Activated T-helper 1 cell treated with anti-CD3 and anti-CD28 coated beads, Interleukin-12 subunit alpha, Interleukin-12 subunit beta, Interleukin-2, Interleukin-4 antibody, amounts not matched to agents 30 ng/mL and 10 ng/mL and 1 ng/mL, durations not matched to agents 14 hours and 24 hours and 36 hours (primary cell): Measurements from ENCODE around the gene HASPIN. TPM values are rescaled to one million over a fixed set of nuclear protein-coding genes. Genes with fewer than 3 reads are reported as not detected.
"Not testable (repeated sequence)": the region's sequence is repeated elsewhere in the genome, so short reads cannot be mapped to it uniquely, and the experiment has no call there.

Experiments
- DNase-seq: peaks from one replicate; pipeline ENCODE4 v3.0.0; 2021; ENCODE audit warnings: low spot score
- H3K27ac Mint-ChIP-seq: one replicate; pipeline ENCODE4 v1.8.0; 2021; ENCODE audit warnings: mild to moderate bottlenecking, mixed read lengths
- H3K27me3 Mint-ChIP-seq: one replicate; pipeline ENCODE4 v1.8.0; 2022; ENCODE audit warnings: mild to moderate bottlenecking, moderate library complexity, mixed read lengths; ENCODE audit not compliant: insufficient read depth
- H3K36me3 Mint-ChIP-seq: one replicate; pipeline ENCODE4 v1.8.0; 2021; ENCODE audit warnings: low read depth, mixed read lengths
- H3K4me1 Mint-ChIP-seq: one replicate; pipeline ENCODE4 v1.8.0; 2021; ENCODE audit warnings: low read depth, mixed read lengths
- H3K4me3 Mint-ChIP-seq: one replicate; pipeline ENCODE4 v1.8.0; 2021; ENCODE audit warnings: mild to moderate bottlenecking, moderate library complexity, mixed read lengths
- H3K9me3 Mint-ChIP-seq: one replicate; pipeline ENCODE4 v1.8.0; 2021; ENCODE audit warnings: mixed read lengths
- intact Hi-C: fragments of 100-400 bp; cut with micrococcal nuclease; formaldehyde crosslinking; loops from one replicate; pipeline ENCODE4 v1.15.1; 2024
- total RNA-seq: library from RNA; stranded (reverse); gene quantifications from 2 replicates; pipeline ENCODE4 v1.2.3, GENCODE V29; 2022

Gene HASPIN
- total RNA-seq, 1 donor from 2014 or later: 26.1 TPM

GRCh38 chr17:3689262-3690093, 34.2 kb upstream of the HASPIN start:
- intact Hi-C loops: no loop called here
- Mint-ChIP-seq H3K9me3 (no peaks in the 10 kb centered on the region), H3K4me3 (no peak overlapping the region), H3K27me3 (no peaks in the 10 kb centered on the region), H3K27ac (no peak overlapping the region), H3K36me3 (peaks cover 28% of the 10 kb centered on the region), H3K4me1 (peaks cover 37% of the 10 kb centered on the region)
- DNase-seq: no peak

DNA sequence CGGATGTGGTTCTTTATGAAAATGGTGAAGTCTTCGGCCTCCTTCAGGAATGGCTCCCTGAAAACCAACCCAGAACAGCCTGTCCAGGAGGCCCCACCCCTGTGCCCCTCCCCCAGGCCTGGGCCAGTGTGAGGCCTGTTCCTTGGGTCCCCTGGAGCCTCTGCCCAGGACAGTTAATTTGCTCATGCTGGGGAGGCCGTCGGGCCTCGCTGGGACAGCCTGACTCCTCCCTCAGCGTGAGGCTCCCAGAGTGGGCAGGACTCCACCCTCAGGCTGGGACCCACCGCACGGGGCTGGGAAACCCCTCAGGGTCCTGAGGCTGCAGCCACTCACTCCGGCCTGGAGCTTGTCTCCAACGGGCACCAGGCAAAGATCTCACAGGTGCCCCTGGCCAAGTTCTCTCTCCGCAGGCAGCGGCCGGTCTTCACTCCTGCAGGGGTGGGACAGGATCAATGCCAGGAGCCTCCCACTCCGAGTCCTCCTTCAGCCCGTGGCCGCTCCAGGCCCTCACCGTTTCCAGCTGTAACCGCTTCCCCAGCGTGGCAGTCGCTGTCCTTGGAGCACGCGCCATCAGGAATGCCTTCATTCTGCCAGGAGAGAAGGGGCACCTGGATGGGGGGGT, 33.5 kb upstream of the HASPIN start:
- no peak overlapping the region for H3K27ac Mint-ChIP-seq
- H3K36me3 Mint-ChIP-seq: peaks cover 30% of the 10 kb centered on the region
- intact Hi-C loops: no loop called here
- no peaks in the 10 kb centered on the region for H3K9me3 Mint-ChIP-seq
- peaks cover 40% of the 10 kb centered on the region for H3K4me1 Mint-ChIP-seq
- no peak overlapping the region for H3K4me3 Mint-ChIP-seq
- DNase-seq: no peak
- H3K27me3 Mint-ChIP-seq: no peaks in the 10 kb centered on the region

- H3K9me3 Mint-ChIP-seq: no peaks in the 10 kb centered on the region
- no peaks in the 10 kb centered on the region for H3K27me3 Mint-ChIP-seq
- H3K36me3 Mint-ChIP-seq: peaks cover 30% of the 10 kb centered on the region
- H3K4me1 Mint-ChIP-seq: peaks cover 40% of the 10 kb centered on the region
- no peak for DNase-seq
- intact Hi-C loops: no loop called here
- H3K4me3 Mint-ChIP-seq: no peak overlapping the region
- no peak overlapping the region for H3K27ac Mint-ChIP-seq
These were observed 32.1 kb upstream of the HASPIN start for GRCh38 chr17:3691617-3692067.

- intact Hi-C loops: no loop called here
- H3K4me3 Mint-ChIP-seq: peak overlapping the region; percentile 77
- no peaks in the 10 kb centered on the region for H3K27me3 Mint-ChIP-seq
- H3K9me3 Mint-ChIP-seq: no peaks in the 10 kb centered on the region
- no peak for DNase-seq
- peak overlapping the region; percentile 55 for H3K27ac Mint-ChIP-seq
- H3K4me1 Mint-ChIP-seq: peaks cover 40% of the 10 kb centered on the region
- H3K36me3 Mint-ChIP-seq: peaks cover 30% of the 10 kb centered on the region
These were observed 31.4 kb upstream of the HASPIN start for GRCh38 chr17:3692346-3692745.

DNA sequence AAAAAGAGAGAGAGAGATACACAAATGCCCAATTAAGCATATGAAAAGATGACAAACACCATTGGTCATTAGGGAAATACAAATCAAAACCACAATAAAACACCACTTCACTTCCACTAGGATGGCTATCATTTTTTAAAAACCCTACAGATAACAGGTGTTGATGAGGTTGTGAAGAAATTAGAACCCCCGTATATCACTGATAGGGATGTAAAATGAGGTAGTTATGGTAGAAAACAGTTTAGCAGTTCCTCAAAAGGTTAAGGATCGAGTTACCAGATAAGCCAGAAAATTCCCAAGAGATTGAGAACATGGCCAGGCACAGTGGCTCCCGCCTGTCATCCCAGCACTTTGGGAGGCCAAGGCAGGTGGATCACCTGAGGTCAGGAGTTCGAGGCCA, 30.6 kb upstream of the HASPIN start:
- peak overlapping the region; percentile 77 for H3K4me3 Mint-ChIP-seq
- DNase-seq: no peak
- H3K4me1 Mint-ChIP-seq: peaks cover 40% of the 10 kb centered on the region
- intact Hi-C loops: no loop called here
- H3K27me3 Mint-ChIP-seq: no peaks in the 10 kb centered on the region
- no peaks in the 10 kb centered on the region for H3K9me3 Mint-ChIP-seq
- H3K36me3 Mint-ChIP-seq: peaks cover 30% of the 10 kb centered on the region
- peak overlapping the region; percentile 18 for H3K27ac Mint-ChIP-seq

GRCh38 chr17:3693829-3694231, 29.9 kb upstream of the HASPIN start:
- Mint-ChIP-seq H3K27ac (peak overlapping the region; percentile 89), H3K36me3 (peaks cover 26% of the 10 kb centered on the region), H3K4me3 (peak overlapping the region; percentile 98), H3K9me3 (peaks cover 4% of the 10 kb centered on the region), H3K4me1 (peaks cover 40% of the 10 kb centered on the region), H3K27me3 (no peaks in the 10 kb centered on the region)
- peak; percentile 38 for DNase-seq
- intact Hi-C loops: loop anchor here (2.0 kb wide), 1 partner anchor 25 kb away; the partner anchor contains the start of genes EMC6 and TAX1BP3

DNA sequence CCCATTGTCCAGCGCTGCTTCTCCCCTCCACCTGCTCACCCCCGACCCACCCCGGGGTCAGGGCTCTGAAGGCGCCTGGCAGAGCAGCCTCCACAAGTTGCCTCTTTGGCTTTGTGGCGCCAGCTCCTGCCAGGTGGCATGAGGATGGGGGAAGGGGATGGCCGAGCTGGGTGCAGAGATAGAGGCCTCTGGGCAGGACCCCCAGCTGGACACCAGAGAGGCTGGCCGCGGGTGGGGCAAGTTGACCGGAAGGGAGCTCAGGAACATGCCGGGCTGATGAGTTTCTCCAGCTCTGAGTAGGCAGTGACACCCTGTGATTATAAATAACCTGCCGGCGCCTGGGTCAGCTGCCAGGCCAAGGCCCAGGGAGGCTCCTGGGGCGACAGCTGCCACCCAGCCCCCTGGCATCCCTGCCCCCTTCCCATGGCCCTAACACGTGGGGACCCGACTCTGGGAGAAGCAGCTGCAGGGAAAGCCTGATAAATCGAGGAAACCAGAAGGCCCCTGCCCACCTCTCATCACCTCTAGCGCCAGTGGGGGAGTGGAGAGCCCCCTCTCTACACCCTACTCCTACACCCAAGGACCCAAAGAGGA, 28.5 kb upstream of the HASPIN start:
- H3K4me3 Mint-ChIP-seq: peak overlapping the region; percentile 98
- H3K9me3 Mint-ChIP-seq: peaks cover 4% of the 10 kb centered on the region
- no peak for DNase-seq
- H3K27ac Mint-ChIP-seq: peak overlapping the region; percentile 70
- peaks cover 40% of the 10 kb centered on the region for H3K4me1 Mint-ChIP-seq
- no peaks in the 10 kb centered on the region for H3K27me3 Mint-ChIP-seq
- intact Hi-C loops: loop anchor here (2.0 kb wide), 1 partner anchor 26 kb away; the partner anchor contains the start of genes EMC6 and TAX1BP3
- H3K36me3 Mint-ChIP-seq: peaks cover 22% of the 10 kb centered on the region

DNA sequence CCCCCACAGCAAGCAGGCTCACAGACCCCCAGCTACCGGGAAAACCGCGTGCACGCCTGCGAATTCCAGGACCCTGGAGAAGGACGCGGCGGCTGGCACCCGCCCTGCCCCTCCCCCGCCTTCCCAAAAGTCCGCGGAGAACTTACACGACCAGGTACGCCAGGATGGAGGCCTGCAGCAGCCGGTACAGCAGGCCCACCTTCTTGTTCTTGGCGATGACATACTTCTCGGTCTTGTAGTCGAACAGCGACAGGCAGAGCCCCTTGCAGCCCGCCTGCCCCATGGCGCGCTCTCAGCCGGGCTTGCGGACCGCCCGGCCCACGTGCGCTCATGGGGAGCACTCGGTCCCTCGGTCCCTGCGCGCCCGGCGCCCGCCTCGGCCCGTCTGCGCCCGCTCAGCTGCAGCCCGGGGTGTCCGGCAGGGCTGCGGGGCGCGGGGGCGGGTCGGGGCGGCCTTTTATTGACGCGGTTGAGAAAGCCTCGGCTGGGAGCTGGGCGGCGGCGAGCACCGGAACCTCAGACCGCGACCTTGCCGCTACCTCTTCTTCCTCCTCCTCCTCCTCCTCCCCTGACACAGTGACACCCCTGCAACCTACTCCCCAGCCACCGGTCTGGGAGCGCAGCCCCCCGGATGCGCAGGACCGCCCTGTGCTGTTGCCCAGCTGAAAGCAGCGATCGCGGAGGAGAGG, 27.8 kb upstream of the HASPIN start, which contains the start of gene P2RX5:
Gene P2RX5, minus strand, starts transcription at position 433 of the 689 bp plus-strand sequence. Its CDS starts 150 bp downstream, at position 283.
- H3K4me1 Mint-ChIP-seq: peaks cover 40% of the 10 kb centered on the region
- peak within 1 kb of the TSS; percentile 93 for H3K27ac Mint-ChIP-seq
- H3K27me3 Mint-ChIP-seq: no peaks in the 10 kb centered on the region
- intact Hi-C loops: loop anchor here (1.0 to 2.0 kb wide), 3 partner anchors 15 to 27 kb away; partner anchors contain the start of genes EMC6, HASPIN and TAX1BP3
- peak within 1 kb of the TSS; percentile 98 for H3K4me3 Mint-ChIP-seq
- DNase-seq: peak; percentile 49
- H3K9me3 Mint-ChIP-seq: peaks cover 4% of the 10 kb centered on the region
- peaks cover 21% of the 10 kb centered on the region for H3K36me3 Mint-ChIP-seq

DNA sequence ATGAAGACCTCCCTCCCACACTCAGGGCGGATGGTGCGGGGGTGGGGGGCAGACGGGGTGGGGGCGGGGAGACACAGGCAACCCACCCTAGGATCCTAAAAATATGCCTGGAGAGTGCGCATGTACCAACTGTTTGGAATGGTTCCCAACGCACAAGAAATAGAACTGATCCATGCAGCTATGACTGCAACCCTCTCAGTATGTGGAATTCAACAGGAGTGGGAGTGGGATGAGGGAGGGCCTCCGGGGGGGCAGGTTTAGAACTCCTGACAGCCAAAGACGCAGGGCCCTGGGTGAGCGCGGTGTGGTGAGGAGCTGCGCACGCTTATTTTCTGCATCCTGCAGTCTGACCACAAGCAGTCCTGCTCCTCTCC, 26.6 kb upstream of the HASPIN start:
- H3K27ac Mint-ChIP-seq: no peak overlapping the region
- H3K4me1 Mint-ChIP-seq: peaks cover 34% of the 10 kb centered on the region
- intact Hi-C loops: no loop called here
- peaks cover 4% of the 10 kb centered on the region for H3K9me3 Mint-ChIP-seq
- no peaks in the 10 kb centered on the region for H3K27me3 Mint-ChIP-seq
- peaks cover 21% of the 10 kb centered on the region for H3K36me3 Mint-ChIP-seq
- H3K4me3 Mint-ChIP-seq: peak overlapping the region; percentile 26
- no peak for DNase-seq

GRCh38 chr17:3698139-3698538, 25.6 kb upstream of the HASPIN start:
- no peak for DNase-seq
- no peak overlapping the region for H3K27ac Mint-ChIP-seq
- no peak overlapping the region for H3K4me3 Mint-ChIP-seq
- no peaks in the 10 kb centered on the region for H3K27me3 Mint-ChIP-seq
- H3K36me3 Mint-ChIP-seq: peaks cover 29% of the 10 kb centered on the region
- peaks cover 13% of the 10 kb centered on the region for H3K9me3 Mint-ChIP-seq
- peaks cover 26% of the 10 kb centered on the region for H3K4me1 Mint-ChIP-seq
- intact Hi-C loops: no loop called here

- intact Hi-C loops: no loop called here
- DNase-seq: no peak
- H3K36me3 Mint-ChIP-seq: peaks cover 26% of the 10 kb centered on the region
- no peak overlapping the region for H3K27ac Mint-ChIP-seq
- H3K27me3 Mint-ChIP-seq: no peaks in the 10 kb centered on the region
- no peak overlapping the region for H3K4me3 Mint-ChIP-seq
- H3K4me1 Mint-ChIP-seq: peaks cover 11% of the 10 kb centered on the region
- peaks cover 13% of the 10 kb centered on the region for H3K9me3 Mint-ChIP-seq
These were observed 23.8 kb upstream of the HASPIN start for GRCh38 chr17:3699951-3700350.

DNA sequence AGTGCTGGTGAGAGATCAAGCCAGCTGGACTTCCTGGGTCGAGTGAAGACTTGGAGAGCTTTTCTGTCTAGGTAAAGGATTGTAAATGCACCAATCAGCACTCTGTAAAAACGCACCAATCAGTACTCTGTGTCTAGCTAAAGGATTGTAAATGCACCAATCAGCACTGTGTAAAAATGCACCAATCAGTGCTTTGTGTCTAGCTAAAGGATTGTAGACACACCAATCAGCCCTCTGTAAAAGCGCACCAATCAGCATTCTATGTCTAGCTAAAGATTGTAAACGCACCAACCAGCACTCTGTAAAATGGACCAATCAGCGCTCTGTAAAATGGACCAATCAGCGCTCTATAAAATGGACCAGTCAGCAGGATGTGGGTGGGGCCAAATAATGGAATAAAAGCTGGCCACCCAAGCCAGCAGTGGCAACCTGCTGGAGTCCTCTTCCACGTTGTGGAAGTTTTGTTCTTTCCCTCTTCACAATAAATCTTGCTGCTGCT, 21.6 kb upstream of the HASPIN start:
- peaks cover 11% of the 10 kb centered on the region for H3K4me1 Mint-ChIP-seq
- not testable (repeated sequence) for H3K27ac Mint-ChIP-seq, DNase-seq

More for the DNA sequence above, 21.6 kb upstream of the HASPIN start:
- H3K9me3 Mint-ChIP-seq: peaks cover 13% of the 10 kb centered on the region
- intact Hi-C loops, H3K4me3 Mint-ChIP-seq, H3K27me3 Mint-ChIP-seq: not testable (repeated sequence)
- H3K36me3 Mint-ChIP-seq: peaks cover 37% of the 10 kb centered on the region
